ENCODE results near the gene TBC1D16. TPM values are rescaled to one million over a fixed set of nuclear protein-coding genes. Genes with fewer than 3 reads are reported as not detected.

The TBC1D16 gene
- total and polyA plus RNA-seq, 2 donors (not counting 1 experiment from before 2014, with no cell fraction given) = 0.82 to 2.7 TPM

DNA sequence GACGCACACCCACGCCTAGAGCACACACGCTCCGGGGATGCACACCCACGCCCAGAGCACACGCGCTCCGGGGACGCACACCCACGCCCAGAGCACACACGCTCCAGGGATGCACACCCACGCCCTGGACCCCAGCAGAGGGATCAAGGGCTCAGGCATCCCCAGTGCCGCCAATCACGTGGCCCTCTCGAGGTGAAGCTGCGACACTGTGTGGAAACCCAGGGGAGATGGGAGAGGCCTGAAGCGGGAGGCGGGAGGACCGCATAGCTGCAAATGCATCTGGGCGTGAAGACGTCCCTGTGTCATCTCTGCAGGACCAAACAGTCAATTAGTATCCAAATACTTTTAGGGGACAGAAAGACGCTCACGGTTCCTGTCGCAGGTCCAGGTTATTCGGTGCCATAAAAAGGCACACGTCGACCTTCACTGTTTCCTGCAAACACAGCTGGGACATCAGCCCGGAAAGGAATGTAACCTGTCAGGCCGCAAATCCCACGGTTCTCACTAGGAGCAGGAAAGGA, 56.4 kb downstream of the TBC1D16 start:
- TF ChIP-seq, protein P1, sequence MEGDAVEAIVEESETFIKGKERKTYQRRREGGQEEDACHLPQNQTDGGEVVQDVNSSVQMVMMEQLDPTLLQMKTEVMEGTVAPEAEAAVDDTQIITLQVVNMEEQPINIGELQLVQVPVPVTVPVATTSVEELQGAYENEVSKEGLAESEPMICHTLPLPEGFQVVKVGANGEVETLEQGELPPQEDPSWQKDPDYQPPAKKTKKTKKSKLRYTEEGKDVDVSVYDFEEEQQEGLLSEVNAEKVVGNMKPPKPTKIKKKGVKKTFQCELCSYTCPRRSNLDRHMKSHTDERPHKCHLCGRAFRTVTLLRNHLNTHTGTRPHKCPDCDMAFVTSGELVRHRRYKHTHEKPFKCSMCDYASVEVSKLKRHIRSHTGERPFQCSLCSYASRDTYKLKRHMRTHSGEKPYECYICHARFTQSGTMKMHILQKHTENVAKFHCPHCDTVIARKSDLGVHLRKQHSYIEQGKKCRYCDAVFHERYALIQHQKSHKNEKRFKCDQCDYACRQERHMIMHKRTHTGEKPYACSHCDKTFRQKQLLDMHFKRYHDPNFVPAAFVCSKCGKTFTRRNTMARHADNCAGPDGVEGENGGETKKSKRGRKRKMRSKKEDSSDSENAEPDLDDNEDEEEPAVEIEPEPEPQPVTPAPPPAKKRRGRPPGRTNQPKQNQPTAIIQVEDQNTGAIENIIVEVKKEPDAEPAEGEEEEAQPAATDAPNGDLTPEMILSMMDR (IDR thresholded peaks at IDR 0.05) = no peak
- TF ChIP-seq EZH2 (IDR thresholded peaks at IDR 0.05; ENCODE audit: borderline replicate concordance, insufficient read depth, low read depth, low read length, poor library complexity, severe bottlenecking) = no peak
- CTCF ChIA-PET = no interaction called here

DNA sequence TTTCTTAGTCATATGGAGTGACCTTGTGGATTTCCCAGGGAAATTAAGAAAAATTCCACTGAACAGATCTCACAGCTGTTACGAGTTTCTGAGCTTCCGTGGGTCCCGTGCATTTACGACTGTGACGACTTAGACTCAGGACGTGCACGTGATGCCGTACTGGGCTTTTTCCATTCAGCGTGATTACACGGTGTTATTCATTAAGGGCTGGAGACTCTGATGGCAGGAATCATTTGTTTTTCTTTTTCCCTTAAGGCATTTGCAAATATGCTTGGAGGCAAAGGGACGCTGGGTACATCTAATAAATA, 57.2 kb downstream of the TBC1D16 start:
- Histone ChIP-seq H3K4me2 (replicated peaks; ENCODE audit: low read depth, low read length, poor library complexity, severe bottlenecking) (no peak overlapping the region), H3K79me2 (ENCODE audit: control insufficient read depth, insufficient read depth, low read length) (no peaks in the 10 kb centered on the region), H3K27ac (ENCODE audit: low read length in 2 of 2) (no peak overlapping the region), H3K4me1 (ENCODE audit: control insufficient read depth in 2 of 2, insufficient read depth in 2 of 2, low read length in 2 of 2) (no peaks in the 10 kb centered on the region), H3K36me3 (replicated peaks in 1 of 2; ENCODE audit: control extremely low read depth in 1 of 2, control insufficient read depth in 1 of 2, extremely low read depth in 1 of 2, insufficient read depth in 2 of 2, low read length in 1 of 2) (no peaks in the 10 kb centered on the region), H3K4me3 (ENCODE audit: control extremely low read depth in 1 of 5, extremely low read depth in 1 of 5, insufficient read depth in 1 of 5, low read depth in 2 of 5, low read length in 4 of 5) (no peak overlapping the region), H3K27me3 (replicated peaks in 1 of 4; ENCODE audit: control extremely low read depth in 1 of 4, control insufficient read depth in 3 of 4, insufficient read depth in 4 of 4, low read length in 3 of 4) (no peaks in the 10 kb centered on the region), H3K9ac (ENCODE audit: low read length) (no peak overlapping the region), H2AFZ (ENCODE audit: insufficient read depth, low read depth, low read length, poor library complexity, severe bottlenecking) (no peak overlapping the region), H4K20me1 (ENCODE audit: control insufficient read depth, insufficient read depth, low read length, poor library complexity, severe bottlenecking) (no peaks in the 10 kb centered on the region), H3K9me3 (ENCODE audit: control extremely low read depth in 1 of 3, control insufficient read depth in 2 of 3, insufficient read depth in 1 of 3, low read length in 2 of 3) (no peaks in the 10 kb centered on the region)
- CTCF ChIA-PET = no interaction called here
- POLR2A ChIA-PET = no interaction called here
- intact Hi-C loops (cut with micrococcal nuclease) = no loop called here
- WGBS (ENCODE audit: insufficient coverage) = 92% methylated on average over 10 of the region's 11 CpGs
- H3K4me3 Mint-ChIP-seq = no peak overlapping the region
- no peak overlapping the region for H3K27ac Mint-ChIP-seq
- no peaks in the 10 kb centered on the region for H3K9me3 Mint-ChIP-seq (ENCODE audit: insufficient read depth)
- ATAC-seq (ENCODE audit: low read depth) = no peak
- H3K4me1 Mint-ChIP-seq = no peaks in the 10 kb centered on the region
- TF ChIP-seq EZH2 (IDR thresholded peaks at IDR 0.05; ENCODE audit: borderline replicate concordance, insufficient read depth, low read depth, low read length, poor library complexity, severe bottlenecking) = no peak
- TF ChIP-seq, protein P1 (IDR thresholded peaks at IDR 0.05) = no peak
- no peaks in the 10 kb centered on the region for H3K27me3 Mint-ChIP-seq
- DNase-seq = no peak

More for the DNA sequence above, 56.4 kb downstream of the TBC1D16 start:
- no peak overlapping the region for H3K27ac ChIP-seq (ENCODE audit: low read length in 2 of 2)
- no peaks in the 10 kb centered on the region for H3K4me1 ChIP-seq (ENCODE audit: control insufficient read depth in 2 of 2, insufficient read depth in 2 of 2, low read length in 2 of 2)
- no peak for ATAC-seq (ENCODE audit: low read depth)
- 95% methylated on average over 28 of the region's 30 CpGs for WGBS (ENCODE audit: insufficient coverage)
- H3K4me3 ChIP-seq (ENCODE audit: control extremely low read depth in 1 of 5, extremely low read depth in 1 of 5, insufficient read depth in 1 of 5, low read depth in 2 of 5, low read length in 4 of 5) = no peak overlapping the region
- Mint-ChIP-seq H3K27ac (no peak overlapping the region), H3K9me3 (ENCODE audit: insufficient read depth) (no peaks in the 10 kb centered on the region), H3K4me1 (no peaks in the 10 kb centered on the region), H3K4me3 (no peak overlapping the region), H3K27me3 (no peaks in the 10 kb centered on the region)
- no peaks in the 10 kb centered on the region for H4K20me1 ChIP-seq (ENCODE audit: control insufficient read depth, insufficient read depth, low read length, poor library complexity, severe bottlenecking)
- DNase-seq = no peak
- H3K9me3 ChIP-seq (ENCODE audit: control extremely low read depth in 1 of 3, control insufficient read depth in 2 of 3, insufficient read depth in 1 of 3, low read length in 2 of 3) = no peaks in the 10 kb centered on the region
- intact Hi-C loops (cut with micrococcal nuclease) = no loop called here
- H3K27me3 ChIP-seq (replicated peaks in 1 of 4; ENCODE audit: control extremely low read depth in 1 of 4, control insufficient read depth in 3 of 4, insufficient read depth in 4 of 4, low read length in 3 of 4) = no peaks in the 10 kb centered on the region
- POLR2A ChIA-PET = no interaction called here
- no peaks in the 10 kb centered on the region for H3K79me2 ChIP-seq (ENCODE audit: control insufficient read depth, insufficient read depth, low read length)
- no peaks in the 10 kb centered on the region for H3K36me3 ChIP-seq (replicated peaks in 1 of 2; ENCODE audit: control extremely low read depth in 1 of 2, control insufficient read depth in 1 of 2, extremely low read depth in 1 of 2, insufficient read depth in 2 of 2, low read length in 1 of 2)
- no peak overlapping the region for H3K4me2 ChIP-seq (replicated peaks; ENCODE audit: low read depth, low read length, poor library complexity, severe bottlenecking)
- H3K9ac ChIP-seq (ENCODE audit: low read length) = no peak overlapping the region
- H2AFZ ChIP-seq (ENCODE audit: insufficient read depth, low read depth, low read length, poor library complexity, severe bottlenecking) = no peak overlapping the region

Measured in B cell (primary cell).